ENCODE data around the gene MFNG. TPM values are rescaled to one million over a fixed set of nuclear protein-coding genes. Genes with fewer than 3 reads are reported as not detected.

The MFNG gene
- total RNA-seq, 4 donors from 2014 or later = 7.5 to 23.1 (median 18.5) TPM

- 68% methylated on average over 6 of the region's 10 CpGs for WGBS
- Histone ChIP-seq H3K27ac (replicated peaks in 1 of 4) (peak overlapping the region; percentile 34 to 70 (median 36)), H3K4me1 (peaks cover 43 to 50% (median 45%) of the 10 kb centered on the region in 4 donors), H3K36me3 (peaks cover 0 to 39% (median 6%) of the 10 kb centered on the region in 4 donors), H3K9me3 (no peaks in the 10 kb centered on the region), H3K4me3 (no peak overlapping the region), H3K27me3 (peaks cover 0 to 38% (median 0%) of the 10 kb centered on the region in 4 donors)
- no peak for TF ChIP-seq EP300 (IDR thresholded peaks at IDR 0.05)
- no peak for TF ChIP-seq POLR2A (IDR thresholded peaks at IDR 0.05; ENCODE audit: low read depth)
- TF ChIP-seq CTCF (IDR thresholded peaks at IDR 0.05) = no peak
- TF ChIP-seq POLR2AphosphoS5 (IDR thresholded peaks at IDR 0.05) = no peak
- DNase-seq (ENCODE audit: extremely low spot score) = no peak
- intact Hi-C loops (cut with DNase I) = no loop called here
Observed at GRCh38 chr22:37509059-37509860, 23.1 kb upstream of the MFNG start.

- H3K27ac ChIP-seq (replicated peaks in 1 of 4) = peak overlapping the region; percentile 34 to 70 (median 36)
- 58% methylated on average over 5 of the region's 22 CpGs for WGBS
Observed at GRCh38 chr22:37508431-37508992, 22.3 kb upstream of the MFNG start.

GRCh38 chr22:37507731-37508130 is 21.5 kb upstream of the MFNG start:
- intact Hi-C loops (cut with DNase I) = no loop called here
- peaks cover 0 to 42% (median 6%) of the 10 kb centered on the region in 4 donors for H3K36me3 ChIP-seq
- H3K27ac ChIP-seq (replicated peaks in 1 of 4) = peak overlapping the region in 1 of 4 donors; percentile 70
- WGBS = 95% methylated on average over 10 of the region's 10 CpGs
- no peaks in the 10 kb centered on the region for H3K9me3 ChIP-seq
- TF ChIP-seq CTCF (IDR thresholded peaks at IDR 0.05) (no peak), EP300 (IDR thresholded peaks at IDR 0.05) (no peak), POLR2AphosphoS5 (IDR thresholded peaks at IDR 0.05) (no peak), POLR2A (IDR thresholded peaks at IDR 0.05; ENCODE audit: low read depth) (no peak)
- H3K4me1 ChIP-seq = peaks cover 43 to 63% (median 47%) of the 10 kb centered on the region in 4 donors
- H3K27me3 ChIP-seq = peaks cover 0 to 54% (median 0%) of the 10 kb centered on the region in 4 donors
- no peak overlapping the region for H3K4me3 ChIP-seq
- DNase-seq (ENCODE audit: extremely low spot score) = no peak

More at GRCh38 chr22:37508431-37508992, 22.3 kb upstream of the MFNG start:
- DNase-seq (ENCODE audit: extremely low spot score) = no peak
- TF ChIP-seq EP300 (IDR thresholded peaks at IDR 0.05) (no peak), CTCF (IDR thresholded peaks at IDR 0.05) (peak in 1 of 3 experiments; percentile 25), POLR2A (IDR thresholded peaks at IDR 0.05; ENCODE audit: low read depth) (no peak), POLR2AphosphoS5 (IDR thresholded peaks at IDR 0.05) (no peak)
- Histone ChIP-seq H3K4me1 (peaks cover 43 to 58% (median 46%) of the 10 kb centered on the region in 4 donors), H3K9me3 (no peaks in the 10 kb centered on the region), H3K4me3 (no peak overlapping the region), H3K36me3 (peaks cover 0 to 38% (median 6%) of the 10 kb centered on the region in 4 donors), H3K27me3 (peaks cover 0 to 46% (median 0%) of the 10 kb centered on the region in 4 donors)
- intact Hi-C loops (cut with DNase I) = no loop called here

GRCh38 chr22:37505989-37506388 is 19.8 kb upstream of the MFNG start:
- no peak for TF ChIP-seq CTCF (IDR thresholded peaks at IDR 0.05)
- TF ChIP-seq POLR2AphosphoS5 (IDR thresholded peaks at IDR 0.05) = no peak
- TF ChIP-seq EP300 (IDR thresholded peaks at IDR 0.05) = no peak
- TF ChIP-seq POLR2A (IDR thresholded peaks at IDR 0.05; ENCODE audit: low read depth) = no peak
- 92% methylated on average over 14 of the region's 14 CpGs for WGBS
- H3K4me3 ChIP-seq = no peak overlapping the region
- H3K27ac ChIP-seq (replicated peaks in 1 of 4) = no peak overlapping the region
- peaks cover 0 to 42% (median 6%) of the 10 kb centered on the region in 4 donors for H3K36me3 ChIP-seq
- no peaks in the 10 kb centered on the region for H3K9me3 ChIP-seq
- H3K4me1 ChIP-seq = peaks cover 46 to 67% (median 54%) of the 10 kb centered on the region in 4 donors
- H3K27me3 ChIP-seq = peaks cover 0 to 59% (median 0%) of the 10 kb centered on the region in 4 donors
- intact Hi-C loops (cut with DNase I) = no loop called here
- no peak for DNase-seq (ENCODE audit: extremely low spot score)
